IMR-90 (cell line): Measurements from ENCODE around the gene MAP7.

Experiments
- POLR2A ChIP-seq: IDR thresholded peaks from 2 replicates; pipeline ENCODE4 v1.6.1; 2012; ENCODE audit warnings: mild to moderate bottlenecking, low read depth, low read length
- TF ChIP-seq, protein P1 (sequence below): conservative IDR thresholded peaks from 2 replicates; pipeline ENCODE4 v1.5.1; 2012; ENCODE audit warnings: mild to moderate bottlenecking, low read depth, low read length, improper control_type of control experiment

DNA sequence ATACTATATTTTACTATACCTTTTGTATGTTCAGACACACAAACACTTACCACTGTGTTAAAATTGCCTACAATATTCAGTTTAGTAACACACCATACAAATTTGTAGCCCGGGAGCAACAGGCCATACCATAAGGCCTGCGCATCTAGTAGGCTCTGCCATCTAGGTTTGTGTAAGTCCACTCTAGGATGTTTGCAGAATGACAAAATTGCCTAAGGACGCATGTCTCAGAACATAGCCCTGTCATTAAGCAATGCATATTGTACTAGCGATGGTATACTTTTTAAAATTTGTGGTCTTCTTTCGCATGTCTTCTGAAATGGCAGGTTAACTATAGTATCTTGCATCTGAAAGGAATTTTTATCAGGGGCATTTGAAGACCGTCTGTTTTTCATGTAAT, 26.6 kb upstream of the MAP7 start:
- TF ChIP-seq POLR2A, result no peak
- TF ChIP-seq, protein P1, sequence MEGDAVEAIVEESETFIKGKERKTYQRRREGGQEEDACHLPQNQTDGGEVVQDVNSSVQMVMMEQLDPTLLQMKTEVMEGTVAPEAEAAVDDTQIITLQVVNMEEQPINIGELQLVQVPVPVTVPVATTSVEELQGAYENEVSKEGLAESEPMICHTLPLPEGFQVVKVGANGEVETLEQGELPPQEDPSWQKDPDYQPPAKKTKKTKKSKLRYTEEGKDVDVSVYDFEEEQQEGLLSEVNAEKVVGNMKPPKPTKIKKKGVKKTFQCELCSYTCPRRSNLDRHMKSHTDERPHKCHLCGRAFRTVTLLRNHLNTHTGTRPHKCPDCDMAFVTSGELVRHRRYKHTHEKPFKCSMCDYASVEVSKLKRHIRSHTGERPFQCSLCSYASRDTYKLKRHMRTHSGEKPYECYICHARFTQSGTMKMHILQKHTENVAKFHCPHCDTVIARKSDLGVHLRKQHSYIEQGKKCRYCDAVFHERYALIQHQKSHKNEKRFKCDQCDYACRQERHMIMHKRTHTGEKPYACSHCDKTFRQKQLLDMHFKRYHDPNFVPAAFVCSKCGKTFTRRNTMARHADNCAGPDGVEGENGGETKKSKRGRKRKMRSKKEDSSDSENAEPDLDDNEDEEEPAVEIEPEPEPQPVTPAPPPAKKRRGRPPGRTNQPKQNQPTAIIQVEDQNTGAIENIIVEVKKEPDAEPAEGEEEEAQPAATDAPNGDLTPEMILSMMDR, result no peak
